Kidney (tissue), 14 donors: ENCODE measurements around the gene ARHGAP42. TPM values are rescaled to one million over a fixed set of nuclear protein-coding genes. Genes with fewer than 3 reads are reported as not detected.

ENCODE experiments used
- DNase-seq, 5 donors: peaks; one replicate each; pipeline ENCODE4 v3.0.0-alpha.2; 2013 to 2020
- FAIRE-seq: peaks from 2 replicates; lab custom pipeline; 2012; peaks lifted over from hg19 to GRCh38; lab: Jason Lieb, UNC
- H3K27ac ChIP-seq, 2 donors: one replicate each; pipeline ENCODE4 v1.7.0; 2013; ENCODE audit warnings: low read depth in 2 of 2, low read length in 2 of 2, inconsistent platforms in 1 of 2
- H3K27me3 ChIP-seq: one replicate; pipeline ENCODE4 v1.7.1; 2013; ENCODE audit warnings: low read length, inconsistent platforms; ENCODE audit not compliant: control insufficient read depth, insufficient read depth
- H3K36me3 ChIP-seq, 3 donors: one replicate each; pipeline versions ENCODE4 v1.7.0 to v1.7.1; 2013; ENCODE audit warnings: low read length in 3 of 3, control low read depth in 1 of 3, inconsistent platforms in 1 of 3; ENCODE audit not compliant: insufficient read depth in 3 of 3, control insufficient read depth in 2 of 3
- H3K4me1 ChIP-seq, 3 donors: one replicate each; pipeline versions ENCODE4 v1.7.0 to v1.7.1; 2013; ENCODE audit warnings: low read length in 3 of 3, inconsistent platforms in 1 of 3, low read depth in 1 of 3; ENCODE audit not compliant: control insufficient read depth in 2 of 3, insufficient read depth in 2 of 3
- H3K4me3 ChIP-seq, 3 donors: one replicate each; pipeline versions ENCODE4 v1.7.0 to v1.8.1; 2013; ENCODE audit warnings: low read length in 3 of 3, control low read depth in 1 of 3, inconsistent platforms in 1 of 3
- H3K9ac ChIP-seq, 3 donors: one replicate each; pipeline versions ENCODE4 v1.7.0 to v1.7.1; 2013; ENCODE audit warnings: low read length in 3 of 3, control low read depth in 1 of 3, inconsistent platforms in 1 of 3
- H3K9me3 ChIP-seq, 3 donors: one replicate each; pipeline versions ENCODE4 v1.7.0 to v1.7.1; 2013; ENCODE audit warnings: low read length in 3 of 3, control low read depth in 1 of 3, inconsistent platforms in 1 of 3; ENCODE audit not compliant: control insufficient read depth in 2 of 3, insufficient read depth in 1 of 3
- intact Hi-C: fragments of 100-400 bp; cut with DNase I; formaldehyde crosslinking; loops from one replicate; pipeline ENCODE4 v1.11.1; 2022
- polyA plus RNA-seq: library from polyadenylated mRNA; stranded (reverse); fragments of 350-450 nt; fragmentation: Illumina TruSeq; extraction: RNeasy Lipid Tissue Mini Kit (QIAGEN cat#74804); gene quantifications from one replicate; pipeline ENCODE4 v1.2.3, GENCODE V29; 2014; ENCODE audit warnings: low read depth, low replicate concordance; ENCODE audit not compliant: insufficient read depth
- total RNA-seq: library from RNA; stranded (reverse); fragmentation: NEBNext Ultra II Directional; extraction: Animal tissue kit (Norgen Biotek cat#: 25700); gene quantifications from one replicate; pipeline ENCODE4 v1.2.1, GENCODE V29; 2021
- TF ChIP-seq, protein P1 (sequence below): IDR thresholded peaks from 3 replicates; pipeline ENCODE4 v1.5.1; 2012; ENCODE audit warnings: mild to moderate bottlenecking, moderate library complexity, borderline replicate concordance; ENCODE audit not compliant: insufficient read depth; ENCODE audit errors: extremely low read depth
- donor health status: control.
- donor health status: control.
- donor health status: control.
- donor health status: control.
- donor health status: control.
- donor health status: DM: yes; HTN: yes; CAD: no.
- donor health status: Normal renal cell carcinoma (clear cell type).

ARHGAP42 gene
- total and polyA plus RNA-seq, 2 donors from 2014 or later = 4.2 to 18.9 TPM

DNA sequence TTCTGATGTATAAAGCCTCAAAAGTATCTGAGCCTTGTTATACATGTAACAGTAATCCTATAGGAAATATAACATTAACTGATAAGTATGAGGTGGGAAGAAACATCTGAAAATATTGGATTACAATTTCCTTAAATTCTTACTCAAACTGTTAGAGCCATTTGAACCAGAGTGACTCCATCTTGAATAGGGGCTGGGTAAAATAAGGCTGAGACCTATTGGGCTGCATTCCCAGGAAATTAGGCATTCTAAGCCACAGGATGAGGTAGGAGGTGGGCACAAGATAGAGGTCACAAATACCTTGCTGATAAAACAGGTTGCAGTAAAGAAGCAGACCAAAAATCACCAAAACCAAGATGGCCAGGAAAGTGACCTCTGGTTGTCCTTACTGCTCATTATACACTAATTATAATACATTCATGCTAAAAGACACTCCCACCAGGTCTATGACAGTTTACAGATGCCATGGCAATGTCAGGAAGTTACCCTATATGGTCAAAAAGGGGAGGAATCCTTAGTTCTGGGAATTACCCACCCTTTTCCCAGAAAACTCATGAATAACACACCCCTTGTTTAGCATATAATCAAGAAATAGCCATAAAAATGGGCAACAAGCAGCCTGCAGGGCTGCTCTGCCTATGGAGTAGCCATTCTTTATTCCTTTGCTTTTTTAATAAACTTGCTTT is 327.7 kb downstream of the ARHGAP42 start:
- H3K9ac ChIP-seq = no peak overlapping the region
- H3K4me1 ChIP-seq = no peaks in the 10 kb centered on the region
- FAIRE-seq (no peak), DNase-seq (no peak)
- H3K36me3 ChIP-seq = no peaks in the 10 kb centered on the region
- H3K9me3 ChIP-seq = no peaks in the 10 kb centered on the region
- no peak overlapping the region for H3K27ac ChIP-seq
- no peak overlapping the region for H3K4me3 ChIP-seq
- no peaks in the 10 kb centered on the region for H3K27me3 ChIP-seq
- TF ChIP-seq, protein P1, sequence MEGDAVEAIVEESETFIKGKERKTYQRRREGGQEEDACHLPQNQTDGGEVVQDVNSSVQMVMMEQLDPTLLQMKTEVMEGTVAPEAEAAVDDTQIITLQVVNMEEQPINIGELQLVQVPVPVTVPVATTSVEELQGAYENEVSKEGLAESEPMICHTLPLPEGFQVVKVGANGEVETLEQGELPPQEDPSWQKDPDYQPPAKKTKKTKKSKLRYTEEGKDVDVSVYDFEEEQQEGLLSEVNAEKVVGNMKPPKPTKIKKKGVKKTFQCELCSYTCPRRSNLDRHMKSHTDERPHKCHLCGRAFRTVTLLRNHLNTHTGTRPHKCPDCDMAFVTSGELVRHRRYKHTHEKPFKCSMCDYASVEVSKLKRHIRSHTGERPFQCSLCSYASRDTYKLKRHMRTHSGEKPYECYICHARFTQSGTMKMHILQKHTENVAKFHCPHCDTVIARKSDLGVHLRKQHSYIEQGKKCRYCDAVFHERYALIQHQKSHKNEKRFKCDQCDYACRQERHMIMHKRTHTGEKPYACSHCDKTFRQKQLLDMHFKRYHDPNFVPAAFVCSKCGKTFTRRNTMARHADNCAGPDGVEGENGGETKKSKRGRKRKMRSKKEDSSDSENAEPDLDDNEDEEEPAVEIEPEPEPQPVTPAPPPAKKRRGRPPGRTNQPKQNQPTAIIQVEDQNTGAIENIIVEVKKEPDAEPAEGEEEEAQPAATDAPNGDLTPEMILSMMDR = no peak
- intact Hi-C loops = no loop called here

DNA sequence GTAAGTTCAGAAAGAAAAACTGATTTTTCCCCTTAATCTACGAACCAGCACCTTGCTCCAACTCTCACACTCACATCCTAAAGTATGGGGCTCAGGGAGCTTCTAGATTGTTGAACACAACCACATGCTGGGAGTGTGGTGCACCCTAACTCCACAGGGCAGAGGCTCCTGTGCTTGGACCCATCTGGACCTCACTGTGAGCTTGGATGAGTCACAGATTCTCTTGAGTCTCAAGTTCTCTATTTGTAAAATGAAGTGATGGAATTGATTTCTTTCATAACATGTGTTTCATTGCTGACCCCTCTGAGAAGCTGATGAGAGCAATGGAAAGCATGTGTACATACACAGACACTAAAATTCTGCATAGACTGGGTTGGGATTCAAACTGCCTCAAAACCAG is 332.8 kb downstream of the ARHGAP42 start:
- no peaks in the 10 kb centered on the region for H3K36me3 ChIP-seq
- H3K9me3 ChIP-seq = no peaks in the 10 kb centered on the region
- no peak for FAIRE-seq
- no peak overlapping the region for H3K27ac ChIP-seq
- H3K27me3 ChIP-seq = no peaks in the 10 kb centered on the region
- H3K9ac ChIP-seq = no peak overlapping the region
- no peak overlapping the region for H3K4me3 ChIP-seq
- no peak for DNase-seq
- intact Hi-C loops = no loop called here
- no peaks in the 10 kb centered on the region for H3K4me1 ChIP-seq
- TF ChIP-seq, protein P1 = no peak

DNA sequence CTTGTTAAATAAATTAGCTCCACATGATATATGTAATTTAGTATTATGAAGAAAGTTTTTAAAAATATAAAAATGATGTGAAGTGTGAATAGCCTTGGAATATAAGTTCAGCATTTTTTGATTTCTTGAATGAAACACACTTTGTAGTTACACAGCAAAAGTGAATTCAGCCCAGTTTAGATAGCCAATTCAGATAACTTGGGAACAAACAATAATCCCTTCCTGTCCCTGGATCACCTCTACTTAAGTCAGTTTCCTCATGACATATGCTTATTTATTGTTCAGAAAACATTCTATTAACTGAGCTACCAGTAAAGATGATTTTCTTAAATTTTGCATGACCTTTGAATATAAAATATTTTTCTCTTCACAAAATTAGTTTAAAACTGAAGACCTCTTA is 335.2 kb downstream of the ARHGAP42 start:
- no peak overlapping the region for H3K27ac ChIP-seq
- FAIRE-seq (no peak), DNase-seq (no peak)
- no peak overlapping the region for H3K4me3 ChIP-seq
- H3K27me3 ChIP-seq = no peaks in the 10 kb centered on the region
- no peak overlapping the region for H3K9ac ChIP-seq
- no peaks in the 10 kb centered on the region for H3K36me3 ChIP-seq
- TF ChIP-seq, protein P1 = no peak
- H3K9me3 ChIP-seq = no peaks in the 10 kb centered on the region
- no peaks in the 10 kb centered on the region for H3K4me1 ChIP-seq
- intact Hi-C loops = no loop called here

DNA sequence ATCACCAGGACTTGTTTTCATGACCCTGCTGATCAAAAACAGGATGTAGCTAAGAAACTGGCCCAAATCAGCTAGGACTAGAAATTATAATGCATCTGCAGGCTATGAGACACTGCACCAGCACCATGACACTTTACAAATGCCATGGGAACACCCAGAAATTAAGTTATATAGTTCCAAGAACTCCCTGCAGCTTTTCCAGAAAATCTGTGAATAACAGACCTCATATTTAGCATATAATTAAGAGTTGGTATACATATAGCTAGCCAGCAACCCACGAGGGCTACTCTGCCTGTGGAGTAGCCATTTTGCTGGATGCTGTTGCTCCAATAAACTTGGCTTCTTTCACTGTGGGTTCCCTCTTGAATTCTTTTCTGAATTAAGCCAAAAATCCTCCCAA is 341.6 kb downstream of the ARHGAP42 start:
- Histone ChIP-seq H3K4me3 (no peak overlapping the region), H3K27me3 (no peaks in the 10 kb centered on the region), H3K27ac (no peak overlapping the region), H3K36me3 (no peaks in the 10 kb centered on the region), H3K9me3 (no peaks in the 10 kb centered on the region), H3K4me1 (no peaks in the 10 kb centered on the region), H3K9ac (no peak overlapping the region)
- intact Hi-C loops = no loop called here
- DNase-seq (no peak), FAIRE-seq (no peak)
- TF ChIP-seq, protein P1 = no peak
